GM23338 (cell line): ENCODE measurements around the gene EYA2. TPM values are rescaled to one million over a fixed set of nuclear protein-coding genes. Genes with fewer than 3 reads are reported as not detected.

Experiments used
- ATAC-seq: fragments of 200-7000 bp; cut with Tn5 transposase; 3 replicates; pipeline ENCODE4 v1.9.1; 2020
- DNase-seq: peaks from one replicate; pipeline ENCODE4 v3.0.0-alpha.2; 2015; ENCODE audit warnings: low spot score
- H2AFZ ChIP-seq: fragments of 200-600 bp; sonication (generic); 2 replicates; pipeline ENCODE4 v1.8.0; 2016; ENCODE audit warnings: antibody characterized with exemption, mild to moderate bottlenecking, moderate library complexity
- H3F3A ChIP-seq: fragments of 200-600 bp; sonication (generic); replicated peaks from 2 replicates; pipeline ENCODE4 v1.8.0; 2017; ENCODE audit warnings: antibody characterized with exemption, mixed run types, low read depth
- H3K27ac ChIP-seq: fragments of 200-600 bp; sonication (generic); 2 replicates; pipeline ENCODE4 v1.6.1; 2016; ENCODE audit warnings: low read depth
- H3K27me3 ChIP-seq: fragments of 200-600 bp; sonication (generic); 2 replicates; pipeline ENCODE4 v1.8.0; 2016; ENCODE audit warnings: mild to moderate bottlenecking, mixed run types, moderate library complexity; ENCODE audit not compliant: insufficient read depth
- H3K36me3 ChIP-seq: fragments of 200-600 bp; sonication (generic); 2 replicates; pipeline ENCODE4 v1.8.0; 2016; ENCODE audit warnings: mild to moderate bottlenecking; ENCODE audit not compliant: insufficient read depth
- H3K4me1 ChIP-seq: fragments of 200-600 bp; sonication (generic); 2 replicates; pipeline ENCODE4 v1.8.0; 2016; ENCODE audit warnings: mild to moderate bottlenecking, moderate library complexity; ENCODE audit not compliant: insufficient read depth
- H3K4me2 ChIP-seq: fragments of 200-600 bp; sonication (generic); 2 replicates; pipeline ENCODE4 v1.7.1; 2017; ENCODE audit warnings: mixed run types
- H3K4me3 ChIP-seq: fragments of 200-600 bp; sonication (generic); 2 replicates; pipeline ENCODE4 v1.6.1; 2016; ENCODE audit warnings: mixed run types
- H3K79me2 ChIP-seq: fragments of 200-600 bp; sonication (generic); replicated peaks from 2 replicates; pipeline ENCODE4 v1.8.0; 2017; ENCODE audit warnings: mild to moderate bottlenecking; ENCODE audit not compliant: insufficient read depth
- H3K9me2 ChIP-seq: fragments of 200-600 bp; sonication (generic); 2 replicates; pipeline ENCODE4 v1.8.0; 2017; ENCODE audit not compliant: insufficient read depth
- H4K20me1 ChIP-seq: fragments of 200-600 bp; sonication (generic); replicated peaks from 2 replicates; pipeline ENCODE4 v1.8.0; 2017; ENCODE audit warnings: mild to moderate bottlenecking; ENCODE audit not compliant: insufficient read depth
- H3K27ac Mint-ChIP-seq: 2 replicates; pipeline ENCODE4 v1.8.0; 2020; ENCODE audit warnings: inconsistent platforms, mild to moderate bottlenecking, moderate library complexity, mixed read lengths
- H3K27me3 Mint-ChIP-seq: 3 replicates; pipeline ENCODE4 v1.8.0; 2022; ENCODE audit warnings: low read depth, mild to moderate bottlenecking, moderate library complexity, mixed read lengths, inconsistent platforms; ENCODE audit not compliant: insufficient read depth, poor library complexity
- H3K36me3 Mint-ChIP-seq: 3 replicates; pipeline ENCODE4 v1.8.0; 2021; ENCODE audit warnings: low read depth, mild to moderate bottlenecking, inconsistent platforms, moderate library complexity, mixed read lengths
- H3K4me1 Mint-ChIP-seq: 3 replicates; pipeline ENCODE4 v1.8.0; 2020; ENCODE audit warnings: mild to moderate bottlenecking, inconsistent platforms, mixed read lengths
- H3K4me3 Mint-ChIP-seq: 3 replicates; pipeline ENCODE4 v1.8.0; 2021; ENCODE audit warnings: moderate library complexity, mild to moderate bottlenecking, inconsistent platforms, mixed read lengths
- H3K9me3 Mint-ChIP-seq: 3 replicates; pipeline ENCODE4 v1.8.0; 2020; ENCODE audit warnings: moderate library complexity, mild to moderate bottlenecking, inconsistent platforms, mixed read lengths
- CREB1 ChIP-seq: fragments of 250-450 bp; sonication (Bioruptor Pico); IDR thresholded peaks from 2 replicates; pipeline ENCODE4 v1.5.0; 2020; ENCODE audit warnings: low read depth, mild to moderate bottlenecking, moderate library complexity
- ETS1 ChIP-seq: IDR thresholded peaks from 2 replicates; pipeline ENCODE4 v1.6.1; 2016; ENCODE audit warnings: antibody characterized with exemption
- EZH2 ChIP-seq: fragments of 200-600 bp; sonication (generic); IDR thresholded peaks from one replicate; pipeline ENCODE4 v1.8.0; 2017; ENCODE audit warnings: antibody characterized with exemption, mild to moderate bottlenecking, low read depth; ENCODE audit not compliant: unreplicated experiment
- EZH2phosphoT487 ChIP-seq: fragments of 200-600 bp; sonication (generic); IDR thresholded peaks from one replicate; pipeline ENCODE4 v1.8.1; 2018; ENCODE audit warnings: antibody characterized with exemption; ENCODE audit not compliant: unreplicated experiment
- JUNB ChIP-seq: IDR thresholded peaks from one replicate; pipeline ENCODE4 v1.6.1; 2016; ENCODE audit warnings: antibody characterized with exemption; ENCODE audit not compliant: unreplicated experiment
- NANOG ChIP-seq: IDR thresholded peaks from 2 replicates; pipeline ENCODE4 v1.6.1; 2016; ENCODE audit warnings: antibody characterized with exemption, borderline replicate concordance
- POLR2AphosphoS5 ChIP-seq: IDR thresholded peaks from 2 replicates; pipeline ENCODE4 v1.6.1; 2016; ENCODE audit warnings: antibody characterized with exemption, low read depth
- REST ChIP-seq: IDR thresholded peaks from one replicate; pipeline ENCODE4 v1.6.1; 2018; ENCODE audit warnings: antibody characterized with exemption; ENCODE audit not compliant: unreplicated experiment
- STAT1 ChIP-seq: IDR thresholded peaks from one replicate; pipeline ENCODE4 v1.6.1; 2016; ENCODE audit warnings: antibody characterized with exemption; ENCODE audit not compliant: unreplicated experiment
- ZNF114 ChIP-seq: fragments of 250-450 bp; sonication (Bioruptor Pico); IDR thresholded peaks from 2 replicates; pipeline ENCODE4 v1.5.0; 2020; ENCODE audit warnings: mild to moderate bottlenecking, moderate library complexity
- ZNF331 ChIP-seq: fragments of 250-450 bp; sonication (Bioruptor Pico); IDR thresholded peaks from 2 replicates; pipeline ENCODE4 v1.5.0; 2020; ENCODE audit warnings: low read depth, mild to moderate bottlenecking, moderate library complexity
- polyA plus RNA-seq: library from polyadenylated mRNA; unstranded; fragments of >200 nt; fragmentation: Nextera tagmentation; extraction: Ambion mirVana; gene quantifications from 2 replicates; pipeline ENCODE4 v1.2.1, GENCODE V29; 2016
- total RNA-seq: library from RNA; depleted of rRNA; stranded (reverse); fragments of >200 nt; shearing (Covaris generic); gene quantifications from 2 replicates; pipeline ENCODE4 v1.2.3, GENCODE V29; 2014
- TF ChIP-seq, protein P1 (sequence below): fragments of 250-450 bp; sonication (Bioruptor Pico); IDR thresholded peaks from 2 replicates; pipeline ENCODE4 v1.5.0; 2020; ENCODE audit warnings: mild to moderate bottlenecking, moderate library complexity
- TF ChIP-seq, protein P2 (sequence below), 2 experiments: fragments of 200-600 bp in 1 of 2; sonication (generic) in 1 of 2; conservative IDR thresholded peaks; 2 replicates each; pipeline versions ENCODE4 v1.5.1 to v1.6.1; 2016 to 2017; ENCODE audit warnings: antibody characterized with exemption in 2 of 2, low read depth in 2 of 2, mild to moderate bottlenecking in 2 of 2, moderate library complexity in 1 of 2

Gene EYA2
- total and polyA plus RNA-seq, 2 experiments from 2014 or later = 0.50 to 0.56 TPM

- Histone ChIP-seq H3K79me2 (no peaks in the 10 kb centered on the region), H3K36me3 (no peaks in the 10 kb centered on the region), H3F3A (0 out of 2 replicates have a peak, but pooled peaks cover 3% of the 10 kb centered on the region), H3K4me2 (no peak overlapping the region), H3K27me3 (no peaks in the 10 kb centered on the region), H3K4me1 (peaks cover 7% of the 10 kb centered on the region), H4K20me1 (no peaks in the 10 kb centered on the region), H3K9me2 (no peaks in the 10 kb centered on the region), H3K27ac (no peak overlapping the region), H2AFZ (no peak overlapping the region), H3K4me3 (no peak overlapping the region)
- Mint-ChIP-seq H3K27me3 (peaks cover 9% of the 10 kb centered on the region), H3K4me3 (no peak overlapping the region), H3K27ac (no peak overlapping the region), H3K36me3 (no peaks in the 10 kb centered on the region), H3K9me3 (no peaks in the 10 kb centered on the region; the same call in 2 of the 3 replicates), H3K4me1 (peaks cover 30% of the 10 kb centered on the region)
- ATAC-seq = no peak
- no peak for TF ChIP-seq POLR2AphosphoS5
- no peak for TF ChIP-seq CREB1 (CRISPR knock-in tag)
- TF ChIP-seq NANOG = no peak
- no peak for TF ChIP-seq ETS1
- no peak for TF ChIP-seq EZH2
- TF ChIP-seq, protein P1, sequence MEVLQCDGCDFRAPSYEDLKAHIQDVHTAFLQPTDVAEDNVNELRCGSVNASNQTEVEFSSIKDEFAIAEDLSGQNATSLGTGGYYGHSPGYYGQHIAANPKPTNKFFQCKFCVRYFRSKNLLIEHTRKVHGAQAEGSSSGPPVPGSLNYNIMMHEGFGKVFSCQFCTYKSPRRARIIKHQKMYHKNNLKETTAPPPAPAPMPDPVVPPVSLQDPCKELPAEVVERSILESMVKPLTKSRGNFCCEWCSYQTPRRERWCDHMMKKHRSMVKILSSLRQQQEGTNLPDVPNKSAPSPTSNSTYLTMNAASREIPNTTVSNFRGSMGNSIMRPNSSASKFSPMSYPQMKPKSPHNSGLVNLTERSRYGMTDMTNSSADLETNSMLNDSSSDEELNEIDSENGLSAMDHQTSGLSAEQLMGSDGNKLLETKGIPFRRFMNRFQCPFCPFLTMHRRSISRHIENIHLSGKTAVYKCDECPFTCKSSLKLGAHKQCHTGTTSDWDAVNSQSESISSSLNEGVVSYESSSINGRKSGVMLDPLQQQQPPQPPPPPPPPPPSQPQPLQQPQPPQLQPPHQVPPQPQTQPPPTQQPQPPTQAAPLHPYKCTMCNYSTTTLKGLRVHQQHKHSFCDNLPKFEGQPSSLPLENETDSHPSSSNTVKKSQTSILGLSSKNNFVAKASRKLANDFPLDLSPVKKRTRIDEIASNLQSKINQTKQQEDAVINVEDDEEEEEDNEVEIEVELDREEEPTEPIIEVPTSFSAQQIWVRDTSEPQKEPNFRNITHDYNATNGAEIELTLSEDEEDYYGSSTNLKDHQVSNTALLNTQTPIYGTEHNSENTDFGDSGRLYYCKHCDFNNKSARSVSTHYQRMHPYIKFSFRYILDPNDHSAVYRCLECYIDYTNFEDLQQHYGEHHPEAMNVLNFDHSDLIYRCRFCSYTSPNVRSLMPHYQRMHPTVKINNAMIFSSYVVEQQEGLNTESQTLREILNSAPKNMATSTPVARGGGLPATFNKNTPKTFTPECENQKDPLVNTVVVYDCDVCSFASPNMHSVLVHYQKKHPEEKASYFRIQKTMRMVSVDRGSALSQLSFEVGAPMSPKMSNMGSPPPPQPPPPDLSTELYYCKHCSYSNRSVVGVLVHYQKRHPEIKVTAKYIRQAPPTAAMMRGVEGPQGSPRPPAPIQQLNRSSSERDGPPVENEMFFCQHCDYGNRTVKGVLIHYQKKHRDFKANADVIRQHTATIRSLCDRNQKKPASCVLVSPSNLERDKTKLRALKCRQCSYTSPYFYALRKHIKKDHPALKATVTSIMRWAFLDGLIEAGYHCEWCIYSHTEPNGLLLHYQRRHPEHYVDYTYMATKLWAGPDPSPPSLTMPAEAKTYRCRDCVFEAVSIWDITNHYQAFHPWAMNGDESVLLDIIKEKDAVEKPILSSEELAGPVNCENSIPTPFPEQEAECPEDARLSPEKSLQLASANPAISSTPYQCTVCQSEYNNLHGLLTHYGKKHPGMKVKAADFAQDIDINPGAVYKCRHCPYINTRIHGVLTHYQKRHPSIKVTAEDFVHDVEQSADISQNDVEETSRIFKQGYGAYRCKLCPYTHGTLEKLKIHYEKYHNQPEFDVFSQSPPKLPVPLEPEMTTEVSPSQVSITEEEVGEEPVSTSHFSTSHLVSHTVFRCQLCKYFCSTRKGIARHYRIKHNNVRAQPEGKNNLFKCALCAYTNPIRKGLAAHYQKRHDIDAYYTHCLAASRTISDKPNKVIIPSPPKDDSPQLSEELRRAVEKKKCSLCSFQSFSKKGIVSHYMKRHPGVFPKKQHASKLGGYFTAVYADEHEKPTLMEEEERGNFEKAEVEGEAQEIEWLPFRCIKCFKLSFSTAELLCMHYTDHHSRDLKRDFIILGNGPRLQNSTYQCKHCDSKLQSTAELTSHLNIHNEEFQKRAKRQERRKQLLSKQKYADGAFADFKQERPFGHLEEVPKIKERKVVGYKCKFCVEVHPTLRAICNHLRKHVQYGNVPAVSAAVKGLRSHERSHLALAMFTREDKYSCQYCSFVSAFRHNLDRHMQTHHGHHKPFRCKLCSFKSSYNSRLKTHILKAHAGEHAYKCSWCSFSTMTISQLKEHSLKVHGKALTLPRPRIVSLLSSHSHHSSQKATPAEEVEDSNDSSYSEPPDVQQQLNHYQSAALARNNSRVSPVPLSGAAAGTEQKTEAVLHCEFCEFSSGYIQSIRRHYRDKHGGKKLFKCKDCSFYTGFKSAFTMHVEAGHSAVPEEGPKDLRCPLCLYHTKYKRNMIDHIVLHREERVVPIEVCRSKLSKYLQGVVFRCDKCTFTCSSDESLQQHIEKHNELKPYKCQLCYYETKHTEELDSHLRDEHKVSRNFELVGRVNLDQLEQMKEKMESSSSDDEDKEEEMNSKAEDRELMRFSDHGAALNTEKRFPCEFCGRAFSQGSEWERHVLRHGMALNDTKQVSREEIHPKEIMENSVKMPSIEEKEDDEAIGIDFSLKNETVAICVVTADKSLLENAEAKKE (CRISPR knock-in tag) = no peak
- no peak for TF ChIP-seq EZH2phosphoT487
- no peak for TF ChIP-seq ZNF331 (CRISPR knock-in tag)
- TF ChIP-seq REST = no peak
- no peak for TF ChIP-seq ZNF114 (CRISPR knock-in tag)
- TF ChIP-seq JUNB = no peak
- TF ChIP-seq, protein P2, sequence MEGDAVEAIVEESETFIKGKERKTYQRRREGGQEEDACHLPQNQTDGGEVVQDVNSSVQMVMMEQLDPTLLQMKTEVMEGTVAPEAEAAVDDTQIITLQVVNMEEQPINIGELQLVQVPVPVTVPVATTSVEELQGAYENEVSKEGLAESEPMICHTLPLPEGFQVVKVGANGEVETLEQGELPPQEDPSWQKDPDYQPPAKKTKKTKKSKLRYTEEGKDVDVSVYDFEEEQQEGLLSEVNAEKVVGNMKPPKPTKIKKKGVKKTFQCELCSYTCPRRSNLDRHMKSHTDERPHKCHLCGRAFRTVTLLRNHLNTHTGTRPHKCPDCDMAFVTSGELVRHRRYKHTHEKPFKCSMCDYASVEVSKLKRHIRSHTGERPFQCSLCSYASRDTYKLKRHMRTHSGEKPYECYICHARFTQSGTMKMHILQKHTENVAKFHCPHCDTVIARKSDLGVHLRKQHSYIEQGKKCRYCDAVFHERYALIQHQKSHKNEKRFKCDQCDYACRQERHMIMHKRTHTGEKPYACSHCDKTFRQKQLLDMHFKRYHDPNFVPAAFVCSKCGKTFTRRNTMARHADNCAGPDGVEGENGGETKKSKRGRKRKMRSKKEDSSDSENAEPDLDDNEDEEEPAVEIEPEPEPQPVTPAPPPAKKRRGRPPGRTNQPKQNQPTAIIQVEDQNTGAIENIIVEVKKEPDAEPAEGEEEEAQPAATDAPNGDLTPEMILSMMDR (conservative IDR thresholded peaks at IDR 0.05; ENCODE audit: low read depth in 2 of 2) = no peak
- no peak for TF ChIP-seq STAT1
- DNase-seq = no peak
These were observed 95.5 kb downstream of the EYA2 start for GRCh38 chr20:46990017-46990595.
